GM21529 (cell line): ENCODE results near the gene KIRREL3.

Source experiments
- ATAC-seq: cut with Tn5 transposase; IDR thresholded peaks from one replicate; pipeline ENCODE4 v1.9.1; 2021; ENCODE audit not compliant: unreplicated experiment

The KIRREL3 gene

GRCh38 chr11:126917531-126918204, 82.9 kb downstream of the KIRREL3 start:
- peak; percentile 93 for ATAC-seq

GRCh38 chr11:126915430-126915829, 85.1 kb downstream of the KIRREL3 start:
- ATAC-seq = no peak

DNA sequence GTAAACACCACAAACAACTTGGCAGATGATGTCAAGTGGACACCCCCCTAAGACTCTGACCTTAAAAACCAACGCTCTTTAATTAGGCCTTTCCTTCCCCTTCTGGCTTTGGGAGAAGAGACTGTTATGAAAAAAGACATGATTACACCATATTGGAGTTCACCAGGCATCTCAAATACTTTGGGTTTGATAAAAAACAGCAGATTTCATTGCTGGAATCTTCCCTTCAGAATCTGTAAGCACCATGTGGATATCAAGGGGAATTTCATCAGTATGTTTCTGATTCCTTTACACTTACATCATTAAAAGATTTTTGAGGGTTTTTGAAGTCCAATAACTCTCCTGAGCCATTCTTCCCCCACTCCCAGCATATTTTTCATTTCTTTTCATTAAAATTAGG, 85.6 kb downstream of the KIRREL3 start:
- ATAC-seq = no peak

DNA sequence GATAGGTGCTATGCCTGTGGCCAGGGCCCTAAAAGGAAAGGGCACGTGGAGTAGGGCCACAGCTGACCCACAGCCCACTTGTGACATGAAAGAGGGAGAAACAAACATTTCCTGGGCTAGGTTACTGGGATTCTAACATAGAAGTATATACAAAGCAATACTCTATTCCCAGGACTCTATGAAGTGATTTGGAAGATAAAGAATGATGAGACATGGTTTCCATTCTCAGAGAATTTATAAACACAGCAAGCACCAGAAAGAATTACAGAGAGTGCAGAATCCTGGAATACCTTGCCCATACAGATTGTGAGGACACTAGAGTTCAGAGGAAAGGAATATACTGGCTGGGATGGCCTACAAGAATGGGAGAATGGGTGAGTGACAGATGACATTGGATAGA, 86.4 kb downstream of the KIRREL3 start:
- no peak for ATAC-seq

GRCh38 chr11:126904520-126904919, 96.0 kb downstream of the KIRREL3 start:
- ATAC-seq = no peak

DNA sequence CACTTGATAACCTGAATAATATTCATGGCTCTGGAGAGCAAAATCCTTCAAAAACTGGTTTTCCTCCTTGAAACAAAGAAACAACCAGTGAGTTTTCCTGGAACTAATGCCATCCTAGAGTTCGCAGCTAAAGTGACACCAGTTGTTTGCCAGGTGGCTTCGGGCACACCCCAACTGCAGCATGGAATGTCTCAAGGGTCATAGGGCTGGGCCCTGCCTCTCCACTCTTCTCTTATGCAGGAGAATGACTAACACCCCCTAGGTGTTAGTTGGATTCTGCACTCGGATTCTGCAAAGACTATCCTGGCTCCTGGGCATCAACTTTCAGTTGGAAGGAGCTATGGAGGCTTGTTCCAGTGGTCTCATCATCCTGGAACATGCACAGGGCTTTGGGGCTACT, 98.8 kb downstream of the KIRREL3 start:
- ATAC-seq = no peak

GRCh38 chr11:126899961-126900748, 100.4 kb downstream of the KIRREL3 start:
- ATAC-seq = no peak

- no peak for ATAC-seq
Measured at GRCh38 chr11:126898802-126899201, 101.8 kb downstream of the KIRREL3 start.

DNA sequence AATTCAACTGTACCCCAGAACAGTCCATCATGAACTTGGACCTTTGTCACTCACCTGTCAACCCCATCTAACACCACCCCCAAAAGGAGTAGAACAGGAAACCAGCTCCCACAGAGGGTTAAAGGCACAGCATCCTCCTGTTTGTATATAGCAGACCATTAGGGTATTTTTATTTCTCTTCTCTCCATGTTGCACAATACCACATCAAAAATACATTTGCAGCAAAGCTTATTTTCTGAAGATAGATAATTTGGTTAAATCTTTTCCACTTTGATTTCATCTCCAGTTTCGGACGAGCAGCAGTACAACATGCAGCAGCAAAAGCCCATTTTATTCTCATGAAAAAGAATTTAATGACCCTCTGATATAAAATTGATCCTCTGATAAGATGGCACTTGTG, 103.1 kb downstream of the KIRREL3 start:
- ATAC-seq = no peak

DNA sequence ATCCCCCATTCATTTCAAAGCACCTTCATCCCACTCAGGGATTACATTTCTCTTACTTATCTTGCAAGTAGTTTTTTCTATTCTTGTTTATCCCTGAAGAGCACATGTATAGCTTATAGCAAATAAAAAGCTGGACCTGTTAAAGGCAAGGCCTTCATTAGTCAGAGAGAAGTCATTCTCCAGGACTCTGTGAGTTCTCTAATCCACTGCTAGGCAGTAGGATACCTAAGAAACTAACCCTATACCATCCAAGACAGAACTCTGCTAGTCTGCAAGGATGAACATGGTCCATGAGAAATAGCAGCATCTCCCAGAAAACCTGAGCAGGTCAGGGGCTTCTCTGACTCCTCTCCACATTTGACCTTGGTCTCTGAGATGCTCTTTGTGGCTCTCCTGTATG, 104.5 kb downstream of the KIRREL3 start:
- ATAC-seq = no peak

DNA sequence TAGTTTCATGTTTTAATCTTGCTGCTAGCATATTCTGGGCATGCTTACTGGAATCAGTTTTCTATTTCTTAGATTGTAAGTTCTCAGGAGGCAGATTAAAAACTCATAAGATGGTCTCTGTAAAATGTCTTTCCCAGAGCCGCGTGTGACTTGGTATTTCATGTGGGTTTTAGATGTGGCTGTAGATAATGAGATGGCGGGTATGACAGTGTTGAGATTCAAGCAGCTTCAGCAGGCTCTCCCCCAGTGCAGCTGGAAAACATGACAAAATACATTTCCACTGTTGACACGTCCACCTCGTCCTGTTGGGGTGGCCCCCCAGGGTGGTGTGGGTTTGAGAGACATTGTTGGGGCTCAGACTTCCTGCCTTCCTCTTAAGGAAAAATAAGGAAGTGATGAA, 106.8 kb downstream of the KIRREL3 start:
- ATAC-seq = no peak

- ATAC-seq = no peak
Measured at GRCh38 chr11:126892756-126893155, 107.8 kb downstream of the KIRREL3 start.

DNA sequence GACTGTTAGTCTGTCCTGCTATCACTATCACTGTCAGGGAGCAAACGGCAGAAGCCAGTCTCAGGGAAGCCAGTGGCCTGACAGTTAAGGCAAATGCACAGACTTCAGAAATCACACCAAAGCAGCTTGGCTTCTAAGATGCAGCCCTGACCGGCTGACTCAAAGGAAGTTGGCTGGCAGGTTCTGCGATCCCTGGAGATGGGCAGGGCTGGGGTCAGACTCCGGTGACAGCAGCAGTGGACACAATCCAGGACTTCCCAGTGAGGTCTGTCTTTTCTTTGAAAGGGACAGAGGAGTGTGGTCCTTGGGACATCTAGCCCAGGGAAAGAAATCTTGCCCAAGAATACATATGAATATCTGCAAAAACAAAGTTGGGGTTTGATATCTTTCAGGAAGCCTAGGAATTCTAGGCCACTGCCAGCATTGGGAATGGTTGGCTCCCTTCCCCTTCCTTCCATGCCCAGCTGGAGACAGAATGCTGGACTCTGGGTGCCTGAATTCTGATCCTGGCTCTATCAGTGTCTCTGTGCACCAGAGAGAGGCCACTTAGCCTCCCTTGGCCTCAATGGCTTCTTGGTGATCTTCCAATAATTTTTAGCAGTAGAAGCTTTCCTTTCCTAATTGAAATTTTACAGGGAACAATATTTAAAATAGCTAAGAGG, 108.9 kb downstream of the KIRREL3 start:
- ATAC-seq = no peak

DNA sequence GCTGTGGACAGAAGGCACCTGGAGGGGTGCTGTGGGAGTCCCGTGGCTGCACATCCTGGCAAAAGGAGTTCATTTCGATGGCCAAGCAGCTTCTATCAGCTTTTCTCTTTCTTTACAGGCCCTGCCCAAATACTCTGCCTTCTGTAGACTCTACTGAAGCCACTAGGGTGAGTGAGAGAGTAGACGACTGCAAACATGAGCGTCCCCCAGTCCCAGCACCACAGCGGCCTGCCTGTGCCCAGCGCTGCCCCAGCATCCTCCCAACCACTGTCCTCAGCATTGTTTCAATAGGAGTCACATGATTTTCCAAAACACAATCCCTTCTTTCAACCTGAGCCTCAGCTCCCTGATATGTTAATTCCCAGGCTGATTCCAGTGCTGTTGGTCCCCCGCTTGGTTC, 110.0 kb downstream of the KIRREL3 start:
- ATAC-seq = no peak

DNA sequence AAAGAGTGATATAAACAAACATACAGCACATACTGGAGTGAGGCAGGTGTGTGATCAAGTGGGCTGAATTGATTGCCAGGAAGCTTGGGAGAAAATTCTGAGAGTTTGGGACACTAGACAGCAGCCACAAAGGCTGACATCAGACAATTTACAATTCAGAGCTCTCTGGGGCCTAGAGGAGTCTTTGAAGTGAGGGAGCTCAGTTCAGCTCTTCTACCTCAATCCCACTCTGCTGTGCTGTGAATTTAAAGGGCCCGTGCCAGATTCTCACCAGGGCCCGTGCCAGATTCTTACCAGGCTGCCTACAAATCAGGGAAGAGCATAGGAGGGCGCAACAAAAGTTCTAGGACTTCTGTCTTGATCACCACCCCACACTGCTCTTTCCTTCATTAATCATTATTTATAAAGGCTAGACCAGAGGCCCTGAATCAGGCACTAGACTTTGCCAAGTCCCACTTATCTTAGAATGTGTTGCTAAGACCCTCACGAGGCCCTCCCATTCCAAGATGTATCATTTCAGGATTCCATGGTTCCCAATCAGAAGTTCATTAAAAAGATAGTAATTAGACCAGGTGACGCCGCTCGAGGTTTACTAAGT, 112.4 kb downstream of the KIRREL3 start:
- ATAC-seq = no peak

DNA sequence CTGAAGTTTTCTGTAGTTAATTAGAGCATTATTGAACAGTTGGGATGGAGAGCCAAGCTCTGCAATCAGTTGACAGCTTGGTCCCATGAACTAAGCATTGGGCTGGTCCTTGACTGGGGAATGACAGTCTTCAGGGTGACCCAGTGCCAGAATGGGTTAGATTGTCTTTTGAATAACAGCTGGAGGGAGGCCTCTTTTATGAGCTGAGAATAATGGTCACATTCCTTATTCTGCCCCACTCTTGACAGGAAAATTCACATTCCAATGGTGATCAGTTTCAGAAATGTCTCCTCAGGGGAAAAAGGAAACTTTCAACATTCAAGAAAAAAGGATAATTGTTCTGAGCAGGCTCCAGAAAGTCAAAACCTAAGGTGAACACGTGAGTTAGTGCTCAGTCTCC, 113.9 kb downstream of the KIRREL3 start:
- no peak for ATAC-seq

- no peak for ATAC-seq
Measured at GRCh38 chr11:126886085-126886484, 114.5 kb downstream of the KIRREL3 start.

DNA sequence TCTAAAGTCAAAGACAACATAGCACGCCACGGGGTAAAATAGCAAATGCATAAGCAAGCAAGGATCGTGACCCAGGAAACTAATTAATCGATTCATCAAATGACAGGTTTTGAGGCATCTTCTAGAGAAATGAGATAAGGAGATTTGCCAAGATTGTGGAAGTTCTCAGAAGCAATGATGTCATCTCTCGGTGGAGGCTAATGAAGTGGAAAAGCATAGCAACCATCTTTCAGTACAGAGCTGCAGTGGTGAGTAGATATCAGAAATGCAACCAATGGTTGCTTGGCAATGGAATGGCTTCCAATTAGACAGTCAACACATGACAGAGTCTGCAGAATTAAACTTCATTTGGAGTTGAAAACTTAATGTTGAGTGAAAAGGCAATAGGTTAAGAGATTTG, 116.0 kb downstream of the KIRREL3 start:
- no peak for ATAC-seq

DNA sequence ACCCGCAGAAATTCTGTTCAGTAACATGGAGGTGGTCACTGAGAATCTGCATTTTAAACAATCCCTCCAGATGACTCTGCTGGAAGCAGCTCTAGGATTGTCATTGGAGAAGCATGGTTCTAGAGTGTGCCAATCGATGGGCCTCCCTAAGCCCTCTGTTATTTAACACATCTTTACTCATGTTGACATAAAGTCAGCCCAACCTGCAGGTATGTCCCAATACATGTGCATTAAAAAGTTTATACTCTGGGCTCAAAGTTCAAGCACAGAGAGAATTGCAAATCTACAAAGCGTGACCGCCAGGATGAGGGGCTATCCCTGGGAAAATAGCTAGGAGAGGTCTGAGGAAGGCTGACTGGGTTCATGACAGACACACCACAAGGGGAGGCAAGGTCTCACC, 116.4 kb downstream of the KIRREL3 start:
- no peak for ATAC-seq

DNA sequence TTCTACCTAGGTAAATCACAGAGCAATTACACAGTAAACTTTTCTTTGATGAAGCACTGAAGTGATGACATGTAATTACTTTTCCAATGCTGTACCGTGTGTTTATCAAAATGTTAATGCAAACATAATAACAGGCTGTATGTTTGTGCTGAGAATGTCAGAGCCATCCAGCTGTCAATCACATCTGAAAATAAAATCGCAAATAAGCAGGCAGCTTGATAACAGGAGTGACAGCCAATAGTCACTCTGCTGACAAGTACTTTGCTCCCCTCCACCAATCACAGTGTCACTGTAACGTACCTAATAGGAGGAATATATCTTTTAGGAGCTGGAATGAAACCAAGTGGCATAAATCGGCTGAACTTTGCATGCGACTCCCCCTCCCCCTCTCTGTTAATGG, 119.7 kb downstream of the KIRREL3 start:
- no peak for ATAC-seq

- ATAC-seq = no peak
Measured at GRCh38 chr11:126879516-126879915, 121.1 kb downstream of the KIRREL3 start.
